Activated CD8-positive, alpha-beta T cell treated with anti-CD3 and anti-CD28 coated beads for 36 hours (primary cell): Measurements from ENCODE around the gene FOXO6. TPM values are rescaled to one million over a fixed set of nuclear protein-coding genes. Genes with fewer than 3 reads are reported as not detected.
A peak's percentile ranks its signal among the peaks of the same experiment; 100 is the strongest.

ENCODE experiments used
- ATAC-seq: fragments of 200-7000 bp; cut with Tn5 transposase; one replicate; pipeline ENCODE4 v1.10.0; 2021; ENCODE audit warnings: mild to moderate bottlenecking, moderate library complexity
- CTCF ChIA-PET: fragments of 350-600 bp; sonication (Branson Sonifier 250); formaldehyde crosslinking; loops from one replicate; lab custom pipeline; 2021; ENCODE audit warnings: antibody characterized with exemption; lab: Charles Lee
- POLR2A ChIA-PET: fragments of 350-600 bp; sonication (Branson Sonifier 250); formaldehyde crosslinking; loops from one replicate; lab custom pipeline; 2021; ENCODE audit warnings: antibody characterized with exemption; lab: Charles Lee
- DNase-seq: peaks from one replicate; pipeline ENCODE4 v3.0.0-alpha.2; 2020
- H3K27ac Mint-ChIP-seq: one replicate; pipeline ENCODE4 v1.8.0; 2021; ENCODE audit warnings: mild to moderate bottlenecking, mixed read lengths
- H3K27me3 Mint-ChIP-seq: one replicate; pipeline ENCODE4 v1.8.0; 2021; ENCODE audit warnings: mixed read lengths
- H3K36me3 Mint-ChIP-seq: one replicate; pipeline ENCODE4 v1.8.0; 2021; ENCODE audit warnings: low read depth, mixed read lengths
- H3K4me1 Mint-ChIP-seq: one replicate; pipeline ENCODE4 v1.8.0; 2021; ENCODE audit warnings: low read depth, mixed read lengths
- H3K4me3 Mint-ChIP-seq: one replicate; pipeline ENCODE4 v1.8.0; 2021; ENCODE audit warnings: mild to moderate bottlenecking, moderate library complexity, mixed read lengths
- H3K9me3 Mint-ChIP-seq: one replicate; pipeline ENCODE4 v1.8.0; 2021; ENCODE audit warnings: mixed read lengths
- CTCF ChIP-seq: fragments of 200-600 bp; IDR thresholded peaks from one replicate; pipeline ENCODE4 v1.8.0; 2022; ENCODE audit warnings: antibody characterized with exemption, mild to moderate bottlenecking
- intact Hi-C: fragments of 100-400 bp; cut with micrococcal nuclease; formaldehyde crosslinking; loops from one replicate; pipeline ENCODE4 v1.10.0; 2022
- total RNA-seq, 2 experiments: library from RNA; stranded (reverse); gene quantifications; one replicate each; pipeline ENCODE4 v1.2.3, GENCODE V29; 2021

The FOXO6 gene
- total RNA-seq, 2 experiments from 2014 or later = 0.49 to 0.68 TPM

GRCh38 chr1:41362749-41363590 is 1.7 kb downstream of the FOXO6 start:
- ATAC-seq = no peak
- Mint-ChIP-seq H3K9me3 (no peaks in the 10 kb centered on the region), H3K4me3 (peak overlapping the region; percentile 31), H3K4me1 (peaks cover 12% of the 10 kb centered on the region), H3K36me3 (no peaks in the 10 kb centered on the region), H3K27ac (no peak overlapping the region), H3K27me3 (peaks cover 41% of the 10 kb centered on the region)
- DNase-seq = no peak
- intact Hi-C loops = no loop called here
- POLR2A ChIA-PET = interaction anchor here (1.0 kb wide), 1 partner anchor 17 kb away, joined by 6 read pairs; no protein-coding TSS in a partner anchor
- CTCF ChIA-PET = interaction anchor here (1.1 to 1.8 kb wide), 3 partner anchors 8 to 55 kb away, joined by 3 to 6 read pairs (median 3); no protein-coding TSS in a partner anchor
- TF ChIP-seq CTCF = no peak

DNA sequence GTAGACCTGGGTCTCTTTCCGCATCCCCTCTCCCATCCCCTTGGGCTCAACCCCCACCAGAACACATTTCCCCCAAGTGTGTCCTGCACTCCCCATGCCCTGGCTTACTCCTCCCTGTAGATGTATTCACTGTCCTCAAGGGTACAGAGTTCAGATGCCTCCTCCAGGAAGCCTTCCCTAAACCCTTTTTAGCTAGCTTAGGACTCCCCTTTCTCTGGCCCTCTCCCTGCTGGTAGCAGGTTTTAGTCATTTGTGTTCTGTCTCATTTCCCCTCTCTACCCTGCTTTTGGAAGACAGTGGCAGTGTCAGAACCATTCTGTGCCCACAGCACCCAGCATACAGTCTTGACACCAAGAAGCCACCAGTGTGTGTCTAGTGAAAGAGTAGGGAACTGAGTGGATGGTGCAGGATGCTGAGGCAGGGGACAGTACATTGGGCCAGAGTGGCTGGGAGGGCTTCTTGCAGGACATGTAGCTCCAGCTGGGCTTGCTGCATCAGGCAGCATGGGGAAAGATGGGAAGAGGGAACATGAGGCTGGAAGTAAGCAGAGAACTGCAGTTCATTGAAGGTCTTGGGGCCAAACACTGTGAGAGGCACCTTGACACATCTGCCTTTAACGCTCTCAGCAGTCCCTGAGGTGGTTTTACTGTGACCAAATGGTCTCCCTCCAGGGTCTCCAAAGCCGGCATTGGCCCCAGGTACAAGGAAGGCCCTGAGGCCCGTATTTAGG is 2.5 kb downstream of the FOXO6 start:
- no peak for TF ChIP-seq CTCF
- peaks cover 12% of the 10 kb centered on the region for H3K4me1 Mint-ChIP-seq
- intact Hi-C loops = no loop called here
- no peaks in the 10 kb centered on the region for H3K9me3 Mint-ChIP-seq
- ATAC-seq (no peak), DNase-seq (no peak)
- ChIA-PET CTCF (interaction anchor here (1.1 to 1.4 kb wide), 2 partner anchors 9 to 49 kb away, joined by 3 read pairs; no protein-coding TSS in a partner anchor), POLR2A (interaction anchor here (1.0 kb wide), 1 partner anchor 17 kb away, joined by 6 read pairs; no protein-coding TSS in a partner anchor)
- no peak overlapping the region for H3K27ac Mint-ChIP-seq
- H3K36me3 Mint-ChIP-seq = no peaks in the 10 kb centered on the region
- H3K27me3 Mint-ChIP-seq = peaks cover 38% of the 10 kb centered on the region
- H3K4me3 Mint-ChIP-seq = no peak overlapping the region

DNA sequence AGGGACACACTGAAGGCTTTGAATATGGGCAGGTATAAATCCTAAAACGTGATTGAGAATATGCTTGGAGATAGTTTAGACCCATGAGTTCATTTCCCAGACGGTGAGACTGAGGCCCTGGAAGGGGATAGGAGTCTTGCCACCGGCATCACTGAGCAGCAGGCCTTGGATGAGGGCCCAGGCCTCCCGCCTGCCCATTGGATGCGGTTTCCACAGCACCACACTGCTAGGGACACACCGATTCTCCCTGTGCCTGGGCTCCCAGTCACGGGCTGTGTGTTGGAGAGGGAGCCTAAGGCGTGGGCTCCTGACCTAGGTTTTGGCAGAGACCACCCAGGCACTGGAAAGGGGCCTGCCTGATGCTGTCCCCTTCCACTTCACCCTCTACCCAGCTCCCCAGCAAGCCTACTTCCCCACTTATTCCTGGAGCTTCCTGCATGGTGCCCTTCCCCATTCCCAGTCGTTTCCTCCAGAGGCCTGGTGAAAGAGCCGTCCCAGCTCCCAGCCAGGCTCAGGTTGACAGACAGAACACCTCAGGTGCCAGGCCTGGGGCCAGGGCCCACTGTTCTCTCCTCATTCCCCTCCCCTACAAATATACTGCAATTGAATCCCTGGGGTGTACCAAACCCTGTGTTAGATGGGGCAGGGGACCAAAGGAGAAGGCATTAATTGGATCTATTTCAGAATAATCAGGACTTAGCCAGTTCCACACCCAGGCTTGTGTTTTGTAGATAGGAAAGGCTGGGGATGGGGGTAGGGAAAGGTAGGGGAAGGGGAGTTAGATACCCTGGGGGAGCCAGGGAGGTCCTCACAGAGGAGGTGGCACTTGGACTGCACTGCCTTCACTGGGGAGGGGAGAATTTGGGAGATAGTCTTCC is 3.4 kb downstream of the FOXO6 start:
- peaks cover 45% of the 10 kb centered on the region for H3K27me3 Mint-ChIP-seq
- no peak overlapping the region for H3K27ac Mint-ChIP-seq
- ChIA-PET POLR2A (no interaction called here), CTCF (no interaction called here)
- intact Hi-C loops = no loop called here
- H3K9me3 Mint-ChIP-seq = no peaks in the 10 kb centered on the region
- H3K4me1 Mint-ChIP-seq = peaks cover 12% of the 10 kb centered on the region
- TF ChIP-seq CTCF = no peak
- ATAC-seq (no peak), DNase-seq (no peak)
- H3K36me3 Mint-ChIP-seq = no peaks in the 10 kb centered on the region
- no peak overlapping the region for H3K4me3 Mint-ChIP-seq

DNA sequence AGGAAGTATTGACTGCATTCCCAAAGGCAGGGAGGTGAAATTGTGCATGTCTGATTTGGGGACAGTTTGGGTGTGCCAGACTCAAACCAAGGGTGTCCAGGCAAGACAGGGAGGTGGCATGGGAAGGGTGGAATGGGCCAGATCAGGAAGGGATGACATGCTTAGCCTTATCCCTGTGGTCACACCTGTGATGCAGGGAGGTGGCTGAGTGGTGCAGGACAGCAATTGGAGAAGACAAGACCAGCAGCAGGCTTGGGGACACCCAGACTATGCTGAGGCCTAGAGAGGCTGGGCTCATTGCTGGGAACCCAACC is 4.0 kb downstream of the FOXO6 start:
- ATAC-seq (no peak), DNase-seq (no peak)
- Mint-ChIP-seq H3K27ac (no peak overlapping the region), H3K4me3 (peak overlapping the region; percentile 55), H3K36me3 (no peaks in the 10 kb centered on the region), H3K27me3 (peaks cover 45% of the 10 kb centered on the region), H3K9me3 (no peaks in the 10 kb centered on the region), H3K4me1 (peaks cover 12% of the 10 kb centered on the region)
- CTCF ChIA-PET = no interaction called here
- intact Hi-C loops = no loop called here
- POLR2A ChIA-PET = no interaction called here
- TF ChIP-seq CTCF = no peak
